ENCODE measurements around the gene LRRC56.

LRRC56 gene

GRCh38 chr11:504053-504993, 33.0 kb upstream of the LRRC56 start:
- no peaks in the 10 kb centered on the region for H3K27me3 ChIP-seq (ENCODE audit: control insufficient read depth, insufficient read depth, low read length)
- H3K4me1 ChIP-seq (ENCODE audit: control insufficient read depth, insufficient read depth, low read length) = peaks cover 46% of the 10 kb centered on the region
- peaks cover 7% of the 10 kb centered on the region for H3K36me3 ChIP-seq (ENCODE audit: control insufficient read depth, insufficient read depth, low read length)
- peak overlapping the region; percentile 95 for H3K9ac ChIP-seq (ENCODE audit: low read length)
- H3K9me3 ChIP-seq (ENCODE audit: control insufficient read depth, low read length) = no peaks in the 10 kb centered on the region
- H3K4me3 ChIP-seq (ENCODE audit: low read length) = no peak overlapping the region

GRCh38 chr11:504994-505344, 32.4 kb upstream of the LRRC56 start:
- no peak overlapping the region for H3K4me3 ChIP-seq (ENCODE audit: low read length)
- no peaks in the 10 kb centered on the region for H3K9me3 ChIP-seq (ENCODE audit: control insufficient read depth, low read length)
- H3K36me3 ChIP-seq (ENCODE audit: control insufficient read depth, insufficient read depth, low read length) = peaks cover 5% of the 10 kb centered on the region
- no peaks in the 10 kb centered on the region for H3K27me3 ChIP-seq (ENCODE audit: control insufficient read depth, insufficient read depth, low read length)
- peaks cover 46% of the 10 kb centered on the region for H3K4me1 ChIP-seq (ENCODE audit: control insufficient read depth, insufficient read depth, low read length)
- H3K9ac ChIP-seq (ENCODE audit: low read length) = peak overlapping the region; percentile 95

GRCh38 chr11:506238-506994, 30.9 kb upstream of the LRRC56 start:
- Histone ChIP-seq H3K4me1 (ENCODE audit: control insufficient read depth, insufficient read depth, low read length) (peaks cover 46% of the 10 kb centered on the region), H3K36me3 (ENCODE audit: control insufficient read depth, insufficient read depth, low read length) (no peaks in the 10 kb centered on the region), H3K9ac (ENCODE audit: low read length) (peak overlapping the region; percentile 95), H3K27me3 (ENCODE audit: control insufficient read depth, insufficient read depth, low read length) (no peaks in the 10 kb centered on the region), H3K9me3 (ENCODE audit: control insufficient read depth, low read length) (no peaks in the 10 kb centered on the region), H3K4me3 (ENCODE audit: low read length) (peak overlapping the region; percentile 62)

GRCh38 chr11:506995-507726, 30.2 kb upstream of the LRRC56 start, which contains the start of gene RNH1:
TSS of gene RNH1 (minus strand) at chr11:507242. CDS start at chr11:502162, 5,080 bp downstream.
- Histone ChIP-seq H3K4me3 (ENCODE audit: low read length) (peak within 1 kb of the TSS; percentile 62), H3K9me3 (ENCODE audit: control insufficient read depth, low read length) (no peaks in the 10 kb centered on the region), H3K27me3 (ENCODE audit: control insufficient read depth, insufficient read depth, low read length) (no peaks in the 10 kb centered on the region), H3K36me3 (ENCODE audit: control insufficient read depth, insufficient read depth, low read length) (no peaks in the 10 kb centered on the region), H3K4me1 (ENCODE audit: control insufficient read depth, insufficient read depth, low read length) (peaks cover 39% of the 10 kb centered on the region), H3K9ac (ENCODE audit: low read length) (peak within 1 kb of the TSS; percentile 95)

GRCh38 chr11:507727-508515, 29.4 kb upstream of the LRRC56 start:
- no peak overlapping the region for H3K4me3 ChIP-seq (ENCODE audit: low read length)
- H3K36me3 ChIP-seq (ENCODE audit: control insufficient read depth, insufficient read depth, low read length) = no peaks in the 10 kb centered on the region
- H3K4me1 ChIP-seq (ENCODE audit: control insufficient read depth, insufficient read depth, low read length) = peaks cover 36% of the 10 kb centered on the region
- no peaks in the 10 kb centered on the region for H3K9me3 ChIP-seq (ENCODE audit: control insufficient read depth, low read length)
- no peaks in the 10 kb centered on the region for H3K27me3 ChIP-seq (ENCODE audit: control insufficient read depth, insufficient read depth, low read length)
- H3K9ac ChIP-seq (ENCODE audit: low read length) = peak overlapping the region; percentile 47

- Histone ChIP-seq H3K27me3 (ENCODE audit: control insufficient read depth, insufficient read depth, low read length) (no peaks in the 10 kb centered on the region), H3K4me3 (ENCODE audit: low read length) (no peak overlapping the region), H3K36me3 (ENCODE audit: control insufficient read depth, insufficient read depth, low read length) (no peaks in the 10 kb centered on the region), H3K4me1 (ENCODE audit: control insufficient read depth, insufficient read depth, low read length) (peaks cover 31% of the 10 kb centered on the region), H3K9ac (ENCODE audit: low read length) (no peak overlapping the region), H3K9me3 (ENCODE audit: control insufficient read depth, low read length) (no peaks in the 10 kb centered on the region)
These were observed 28.4 kb upstream of the LRRC56 start for GRCh38 chr11:508956-509355.

- Histone ChIP-seq H3K27me3 (ENCODE audit: control insufficient read depth, insufficient read depth, low read length) (no peaks in the 10 kb centered on the region), H3K36me3 (ENCODE audit: control insufficient read depth, insufficient read depth, low read length) (no peaks in the 10 kb centered on the region), H3K4me3 (ENCODE audit: low read length) (no peak overlapping the region), H3K9ac (ENCODE audit: low read length) (no peak overlapping the region), H3K4me1 (ENCODE audit: control insufficient read depth, insufficient read depth, low read length) (no peaks in the 10 kb centered on the region), H3K9me3 (ENCODE audit: control insufficient read depth, low read length) (no peaks in the 10 kb centered on the region)
These were observed 24.3 kb upstream of the LRRC56 start for GRCh38 chr11:512761-513595.

GRCh38 chr11:514606-515005, 22.7 kb upstream of the LRRC56 start:
- Histone ChIP-seq H3K9me3 (ENCODE audit: control insufficient read depth, low read length) (no peaks in the 10 kb centered on the region), H3K9ac (ENCODE audit: low read length) (no peak overlapping the region), H3K4me3 (ENCODE audit: low read length) (no peak overlapping the region), H3K4me1 (ENCODE audit: control insufficient read depth, insufficient read depth, low read length) (no peaks in the 10 kb centered on the region), H3K27me3 (ENCODE audit: control insufficient read depth, insufficient read depth, low read length) (no peaks in the 10 kb centered on the region), H3K36me3 (ENCODE audit: control insufficient read depth, insufficient read depth, low read length) (no peaks in the 10 kb centered on the region)

GRCh38 chr11:515131-515530, 22.2 kb upstream of the LRRC56 start:
- Histone ChIP-seq H3K36me3 (ENCODE audit: control insufficient read depth, insufficient read depth, low read length) (no peaks in the 10 kb centered on the region), H3K4me3 (ENCODE audit: low read length) (no peak overlapping the region), H3K9ac (ENCODE audit: low read length) (no peak overlapping the region), H3K4me1 (ENCODE audit: control insufficient read depth, insufficient read depth, low read length) (no peaks in the 10 kb centered on the region), H3K9me3 (ENCODE audit: control insufficient read depth, low read length) (no peaks in the 10 kb centered on the region), H3K27me3 (ENCODE audit: control insufficient read depth, insufficient read depth, low read length) (no peaks in the 10 kb centered on the region)

GRCh38 chr11:516400-516799, 20.9 kb upstream of the LRRC56 start:
- Histone ChIP-seq H3K27me3 (ENCODE audit: control insufficient read depth, insufficient read depth, low read length) (peaks cover 3% of the 10 kb centered on the region), H3K9ac (ENCODE audit: low read length) (no peak overlapping the region), H3K9me3 (ENCODE audit: control insufficient read depth, low read length) (no peaks in the 10 kb centered on the region), H3K36me3 (ENCODE audit: control insufficient read depth, insufficient read depth, low read length) (no peaks in the 10 kb centered on the region), H3K4me3 (ENCODE audit: low read length) (no peak overlapping the region), H3K4me1 (ENCODE audit: control insufficient read depth, insufficient read depth, low read length) (no peaks in the 10 kb centered on the region)

Measured in mucosa of stomach (tissue), 1 donor.